IMR-90 (cell line): ENCODE data around the gene ADIG. TPM values are rescaled to one million over a fixed set of nuclear protein-coding genes. Genes with fewer than 3 reads are reported as not detected.

Experiments
- ATAC-seq: fragments of 200-7000 bp; cut with Tn5 transposase; 2 replicates; pipeline ENCODE4 v1.9.1; 2020; ENCODE audit warnings: low read depth, mild to moderate bottlenecking, moderate library complexity
- BruUV-seq: library from RNA; stranded (reverse); fragments of 400-500 nt; replicated peaks from 2 replicates; lab custom pipeline; 2021; lab: Mats Ljungman, UMichigan
- CTCF ChIA-PET: fragments of 300-600 bp; formaldehyde crosslinking; extraction: SDS; loops from one replicate; lab custom pipeline; 2021; ENCODE audit warnings: antibody characterized with exemption; lab: Yijun Ruan, JAX
- POLR2A ChIA-PET: fragments of 300-600 bp; sonication (Branson Sonifier 250); formaldehyde crosslinking; loops from one replicate; lab custom pipeline; 2022; ENCODE audit warnings: antibody characterized with exemption; ENCODE audit not compliant: unreplicated experiment; lab: Charles Lee
- DNase-seq: peaks from one replicate; pipeline ENCODE4 v3.0.0; 2013
- H2AFZ ChIP-seq: replicated peaks from 2 replicates; pipeline ENCODE3; 2013; ENCODE audit warnings: low read length, mild to moderate bottlenecking; ENCODE audit not compliant: poor library complexity
- H2AK5ac ChIP-seq: 2 replicates; pipeline ENCODE4 v1.6.1; 2013; ENCODE audit warnings: low read depth, low read length, inconsistent platforms
- H2AK9ac ChIP-seq: replicated peaks from 2 replicates; pipeline ENCODE3; 2013; ENCODE audit warnings: mild to moderate bottlenecking, low read depth, low read length, moderate library complexity; ENCODE audit not compliant: poor library complexity
- H2BK120ac ChIP-seq: 2 replicates; pipeline ENCODE4 v1.6.1; 2013; ENCODE audit warnings: low read depth, low read length, inconsistent platforms
- H2BK15ac ChIP-seq: 3 replicates; pipeline ENCODE4 v1.6.1; 2013; ENCODE audit warnings: low read depth, low read length, inconsistent platforms
- H2BK20ac ChIP-seq: 2 replicates; pipeline ENCODE4 v1.6.1; 2013; ENCODE audit warnings: low read depth, mild to moderate bottlenecking, inconsistent platforms, low read length, moderate library complexity
- H2BK5ac ChIP-seq: 2 replicates; pipeline ENCODE4 v1.6.1; 2013; ENCODE audit warnings: mild to moderate bottlenecking, low read depth, low read length, inconsistent platforms; ENCODE audit not compliant: poor library complexity, severe bottlenecking
- H3K14ac ChIP-seq: replicated peaks from 2 replicates; pipeline ENCODE4 v1.6.1; 2013; ENCODE audit warnings: low read depth, low read length, inconsistent platforms
- H3K18ac ChIP-seq: 2 replicates; pipeline ENCODE4 v1.6.1; 2013; ENCODE audit warnings: low read depth, low read length, control low read depth
- H3K23ac ChIP-seq: 2 replicates; pipeline ENCODE4 v1.6.1; 2013; ENCODE audit warnings: low read depth, low read length, inconsistent platforms
- H3K27ac ChIP-seq: 2 replicates; pipeline ENCODE4 v1.5.1; 2013; ENCODE audit warnings: mild to moderate bottlenecking, control low read depth, low read length; ENCODE audit not compliant: insufficient read depth
- H3K27me3 ChIP-seq: 2 replicates; pipeline ENCODE4 v1.6.1; 2013; ENCODE audit warnings: low read length; ENCODE audit not compliant: control insufficient read depth, insufficient read depth
- H3K36me3 ChIP-seq: 2 replicates; pipeline ENCODE4 v1.6.1; 2013; ENCODE audit warnings: low read length, mixed read lengths; ENCODE audit not compliant: control insufficient read depth, insufficient read depth
- H3K4ac ChIP-seq: 2 replicates; pipeline ENCODE4 v1.6.1; 2013; ENCODE audit warnings: low read depth, low read length, inconsistent platforms
- H3K4me1 ChIP-seq: 2 replicates; pipeline ENCODE4 v1.6.1; 2013; ENCODE audit warnings: low read length, mixed read lengths; ENCODE audit not compliant: control insufficient read depth, insufficient read depth
- H3K4me2 ChIP-seq: 2 replicates; pipeline ENCODE4 v1.6.1; 2013; ENCODE audit warnings: low read depth, mild to moderate bottlenecking, control low read depth, low read length, moderate library complexity
- H3K4me3 ChIP-seq: 2 replicates; pipeline ENCODE4 v1.5.1; 2013; ENCODE audit warnings: low read depth, mild to moderate bottlenecking, control low read depth, low read length, moderate library complexity; ENCODE audit not compliant: insufficient read depth
- H3K56ac ChIP-seq: 2 replicates; pipeline ENCODE4 v1.6.1; 2013; ENCODE audit warnings: low read length, inconsistent platforms; ENCODE audit not compliant: insufficient read depth; ENCODE audit errors: extremely low read depth
- H3K79me1 ChIP-seq, 2 experiments: 2 replicates each; pipeline ENCODE4 v1.6.1; 2013; ENCODE audit warnings: low read length in 2 of 2, inconsistent platforms in 1 of 2, low read depth in 1 of 2
- H3K9ac ChIP-seq: 2 replicates; pipeline ENCODE4 v1.6.1; 2013; ENCODE audit warnings: low read depth, low read length, control low read depth
- H3K9me1 ChIP-seq: 2 replicates; pipeline ENCODE4 v1.6.1; 2013; ENCODE audit warnings: low read length, inconsistent platforms; ENCODE audit not compliant: insufficient read depth
- H3K9me3 ChIP-seq: 2 replicates; pipeline ENCODE4 v1.6.1; 2013; ENCODE audit warnings: low read length; ENCODE audit not compliant: control insufficient read depth, insufficient read depth
- H4K20me1 ChIP-seq: 2 replicates; pipeline ENCODE4 v1.6.1; 2013; ENCODE audit warnings: low read length, inconsistent platforms; ENCODE audit not compliant: insufficient read depth
- H4K5ac ChIP-seq: 2 replicates; pipeline ENCODE4 v1.6.1; 2013; ENCODE audit warnings: mild to moderate bottlenecking, low read depth, low read length, control low read depth
- H4K8ac ChIP-seq, 2 experiments: 2 replicates each; pipeline ENCODE4 v1.6.1; 2013; ENCODE audit warnings: low read depth in 2 of 2, low read length in 2 of 2, control low read depth in 1 of 2, inconsistent platforms in 1 of 2
- H4K91ac ChIP-seq: 2 replicates; pipeline ENCODE4 v1.6.1; 2013; ENCODE audit warnings: low read depth, low read length, inconsistent platforms; ENCODE audit not compliant: insufficient read depth
- BHLHE40 ChIP-seq: fragments of 150-350 bp; IDR thresholded peaks from 2 replicates; pipeline ENCODE4 v1.6.1; 2016; ENCODE audit warnings: mild to moderate bottlenecking, low read depth, low read length
- CEBPB ChIP-seq: IDR thresholded peaks from 2 replicates; pipeline ENCODE4 v1.6.1; 2012; ENCODE audit warnings: low read depth, low read length, improper control_type of control experiment
- CHD1 ChIP-seq: IDR thresholded peaks from 2 replicates; pipeline ENCODE4 v1.6.1; 2012; ENCODE audit warnings: low read depth, low read length, improper control_type of control experiment
- MXI1 ChIP-seq: IDR thresholded peaks from 2 replicates; pipeline ENCODE4 v1.6.1; 2012; ENCODE audit warnings: low read depth, mild to moderate bottlenecking, low read length, moderate library complexity, borderline replicate concordance
- NFE2L2 ChIP-seq: fragments of 150-350 bp; IDR thresholded peaks from 2 replicates; pipeline ENCODE4 v1.6.1; 2016; ENCODE audit warnings: low read depth, mild to moderate bottlenecking, low read length
- RCOR1 ChIP-seq: IDR thresholded peaks from 2 replicates; pipeline ENCODE4 v1.6.1; 2012; ENCODE audit warnings: mild to moderate bottlenecking, low read length, improper control_type of control experiment; ENCODE audit not compliant: insufficient replicate concordance
- RFX5 ChIP-seq: IDR thresholded peaks from 2 replicates; pipeline ENCODE4 v1.8.0; 2012; ENCODE audit warnings: low read depth, mild to moderate bottlenecking, low read length, moderate library complexity
- SMC3 ChIP-seq: fragments of 150-350 bp; IDR thresholded peaks from 2 replicates; pipeline ENCODE4 v1.6.1; 2016; ENCODE audit warnings: low read depth, mild to moderate bottlenecking, antibody characterized with exemption, low read length, moderate library complexity
- WGBS, 2 experiments: methylation state at CpG; one replicate each; pipeline versions ENCODE4 v1.1.5 to v1.1.7; 2013; ENCODE audit warnings: missing lambda C conversion rate in 2 of 2; ENCODE audit not compliant: insufficient read length in 1 of 2; ENCODE audit errors: extremely low coverage in 2 of 2; 5-methylcytosine and 5-hydroxymethylcytosine counted together
- dilution Hi-C: fragments of 300-500 bp; cut with HindIII; formaldehyde crosslinking; loops from one replicate; pipeline ENCODE4 v1.14.3; 2018; ENCODE audit warnings: low sequenced_read_pairs; ENCODE audit not compliant: unreplicated experiment
- in situ Hi-C: fragments of 300-500 bp; cut with MboI; formaldehyde crosslinking; loops from 3 replicates; pipeline ENCODE4 v1.14.3; 2019; ENCODE audit warnings: low sequenced_read_pairs, inconsistent platforms, mixed read lengths
- intact Hi-C: fragments of 100-400 bp; cut with micrococcal nuclease; formaldehyde crosslinking; loops from 2 replicates; pipeline ENCODE4 v1.10.0; 2022
- polyA plus RNA-seq, 3 experiments: library from polyadenylated mRNA; depleted of rRNA; stranded (reverse); fragments of >200 nt; gene quantifications; 2 replicates each; pipeline ENCODE4 v1.2.3, GENCODE V29; 2012; ENCODE audit warnings: low replicate concordance in 1 of 3
- total RNA-seq: library from RNA; depleted of rRNA; stranded (reverse); fragments of >200 nt; gene quantifications from 2 replicates; pipeline ENCODE4 v1.2.3, GENCODE V29; 2012
- TF ChIP-seq, protein P1 (sequence below): conservative IDR thresholded peaks from 2 replicates; pipeline ENCODE4 v1.5.1; 2012; ENCODE audit warnings: mild to moderate bottlenecking, low read depth, low read length, improper control_type of control experiment

ADIG gene
- total and polyA plus RNA-seq, 2 of the 4 experiments (the other 2 are of a cell fraction) = not detected

DNA sequence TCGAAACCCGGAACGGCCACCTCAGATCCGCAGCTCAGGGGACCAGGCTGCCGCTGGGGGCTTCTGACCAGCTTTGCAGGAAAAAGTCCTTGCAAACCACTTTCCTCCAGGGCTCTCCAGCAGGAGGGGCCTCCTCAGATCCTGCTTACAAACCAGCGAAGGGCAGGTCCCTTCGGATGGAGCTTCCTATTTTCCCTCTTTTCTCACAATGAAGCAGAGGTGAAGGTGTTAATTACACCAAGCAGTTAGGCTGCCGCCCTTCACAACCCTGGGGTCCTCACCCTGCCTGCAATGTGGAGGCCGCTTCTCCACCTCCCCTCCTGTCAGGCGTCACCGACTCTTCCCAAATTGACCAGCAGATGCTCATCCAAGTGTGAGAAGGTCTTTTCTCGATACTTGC, 26.4 kb downstream of the ADIG start:
- no peak overlapping the region for H2AFZ ChIP-seq
- H3K36me3 ChIP-seq = no peaks in the 10 kb centered on the region
- ChIA-PET POLR2A (no interaction called here), CTCF (no interaction called here)
- H4K20me1 ChIP-seq = no peaks in the 10 kb centered on the region
- H3K9me3 ChIP-seq = no peaks in the 10 kb centered on the region
- intact Hi-C loops = no loop called here
- H3K23ac ChIP-seq = no peak overlapping the region
- H2BK15ac ChIP-seq = no peak overlapping the region
- no peak overlapping the region for H3K4ac ChIP-seq
- H3K4me2 ChIP-seq = no peak overlapping the region
- no peak overlapping the region for H3K27ac ChIP-seq
- H2BK5ac ChIP-seq = no peak overlapping the region
- no peak overlapping the region for H3K14ac ChIP-seq
- H4K8ac ChIP-seq = no peak overlapping the region
- ATAC-seq (no peak), DNase-seq (no peak)
- H3K27me3 ChIP-seq = peaks cover 29% of the 10 kb centered on the region
- H3K9me1 ChIP-seq = no peaks in the 10 kb centered on the region
- H2AK5ac ChIP-seq = no peak overlapping the region
- H3K18ac ChIP-seq = no peak overlapping the region
- H2AK9ac ChIP-seq = no peak overlapping the region
- dilution Hi-C loops = no loop called here
- H3K56ac ChIP-seq = no peak overlapping the region
- H3K4me3 ChIP-seq = no peak overlapping the region
- no peak overlapping the region for H3K9ac ChIP-seq
- no peak overlapping the region for H2BK120ac ChIP-seq
- in situ Hi-C loops = no loop called here
- H2BK20ac ChIP-seq = no peak overlapping the region
- H3K4me1 ChIP-seq = no peaks in the 10 kb centered on the region
- BruUV-seq = no TSS peak
- no CpG with 5 or more reads among the region's 12 CpGs for WGBS, 2 experiments
- no peaks in the 10 kb centered on the region for H3K79me1 ChIP-seq
- H4K91ac ChIP-seq = no peak overlapping the region
- TF ChIP-seq SMC3 = no peak
- TF ChIP-seq, protein P1, sequence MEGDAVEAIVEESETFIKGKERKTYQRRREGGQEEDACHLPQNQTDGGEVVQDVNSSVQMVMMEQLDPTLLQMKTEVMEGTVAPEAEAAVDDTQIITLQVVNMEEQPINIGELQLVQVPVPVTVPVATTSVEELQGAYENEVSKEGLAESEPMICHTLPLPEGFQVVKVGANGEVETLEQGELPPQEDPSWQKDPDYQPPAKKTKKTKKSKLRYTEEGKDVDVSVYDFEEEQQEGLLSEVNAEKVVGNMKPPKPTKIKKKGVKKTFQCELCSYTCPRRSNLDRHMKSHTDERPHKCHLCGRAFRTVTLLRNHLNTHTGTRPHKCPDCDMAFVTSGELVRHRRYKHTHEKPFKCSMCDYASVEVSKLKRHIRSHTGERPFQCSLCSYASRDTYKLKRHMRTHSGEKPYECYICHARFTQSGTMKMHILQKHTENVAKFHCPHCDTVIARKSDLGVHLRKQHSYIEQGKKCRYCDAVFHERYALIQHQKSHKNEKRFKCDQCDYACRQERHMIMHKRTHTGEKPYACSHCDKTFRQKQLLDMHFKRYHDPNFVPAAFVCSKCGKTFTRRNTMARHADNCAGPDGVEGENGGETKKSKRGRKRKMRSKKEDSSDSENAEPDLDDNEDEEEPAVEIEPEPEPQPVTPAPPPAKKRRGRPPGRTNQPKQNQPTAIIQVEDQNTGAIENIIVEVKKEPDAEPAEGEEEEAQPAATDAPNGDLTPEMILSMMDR = no peak
- no peak for TF ChIP-seq RFX5
- TF ChIP-seq RCOR1 = no peak
- TF ChIP-seq CEBPB = no peak
- TF ChIP-seq BHLHE40 = no peak
- TF ChIP-seq CHD1 = no peak
- TF ChIP-seq MXI1 = no peak
- TF ChIP-seq NFE2L2 = no peak
- no peak overlapping the region for H4K5ac ChIP-seq
